K562 (cell line): ENCODE data around the gene BMF. TPM values are rescaled to one million over a fixed set of nuclear protein-coding genes. Genes with fewer than 3 reads are reported as not detected.

ENCODE experiments used
- ADNP ChIP-seq: fragments of 200-800 bp; sonication (Bioruptor generic); IDR thresholded peaks from 2 replicates; pipeline ENCODE4 v1.6.1; 2016; ENCODE audit warnings: missing genetic modification characterization, missing compliant biosample characterization
- BCL6 ChIP-seq: fragments of 250-450 bp; sonication (Bioruptor Pico); IDR thresholded peaks from 2 replicates; pipeline ENCODE4 v1.4.0; 2020
- CBX5 ChIP-seq: IDR thresholded peaks from 2 replicates; pipeline ENCODE4 v1.6.1; 2014; ENCODE audit warnings: low read depth, borderline replicate concordance
- DACH1 ChIP-seq: fragments of 450-650 bp; IDR thresholded peaks from 2 replicates; pipeline ENCODE4 v1.6.1; 2018; ENCODE audit not compliant: partially characterized antibody
- ETS2 ChIP-seq: IDR thresholded peaks from 2 replicates; pipeline ENCODE4 v1.6.1; 2016; ENCODE audit warnings: borderline replicate concordance, missing genetic modification characterization, mild to moderate bottlenecking, moderate library complexity, missing compliant biosample characterization; ENCODE audit not compliant: poor library complexity, severe bottlenecking
- HNRNPL ChIP-seq: fragments of 200-400 bp; formaldehyde crosslinking; IDR thresholded peaks from 2 replicates; pipeline ENCODE4 v1.6.1; 2017; ENCODE audit warnings: low read depth, mild to moderate bottlenecking, low read length
- MBD1 ChIP-seq: fragments of 250-450 bp; sonication (Bioruptor Pico); IDR thresholded peaks from 2 replicates; pipeline ENCODE4 v1.8.0; 2022; ENCODE audit warnings: inconsistent platforms
- MEIS2 ChIP-seq: fragments of 450-650 bp; IDR thresholded peaks from 2 replicates; pipeline ENCODE4 v1.6.1; 2014; ENCODE audit warnings: mild to moderate bottlenecking; ENCODE audit not compliant: partially characterized antibody
- NFE2 ChIP-seq: IDR thresholded peaks from 2 replicates; pipeline ENCODE4 v1.6.1; 2014; ENCODE audit warnings: antibody characterized with exemption, low read depth
- PHF21A ChIP-seq: fragments of 450-650 bp; IDR thresholded peaks from 2 replicates; pipeline ENCODE4 v1.6.1; 2017; ENCODE audit warnings: low read depth, borderline replicate concordance
- PHF8 ChIP-seq: fragments of 200-600 bp; sonication (generic); IDR thresholded peaks from 2 replicates; pipeline ENCODE4 v1.6.1; 2012; ENCODE audit warnings: mixed run types, mild to moderate bottlenecking, inconsistent platforms, low read length, moderate library complexity, borderline replicate concordance
- PREB ChIP-seq: sonication (generic); formaldehyde crosslinking; IDR thresholded peaks from 2 replicates; pipeline ENCODE4 v1.8.1; 2023; ENCODE audit warnings: mild to moderate bottlenecking, missing genetic modification reagents
- RB1 ChIP-seq: fragments of 450-650 bp; IDR thresholded peaks from 2 replicates; pipeline ENCODE4 v1.6.1; 2017; ENCODE audit warnings: low read depth, mild to moderate bottlenecking
- RBM15 ChIP-seq: fragments of 200-400 bp; formaldehyde crosslinking; IDR thresholded peaks from 2 replicates; pipeline ENCODE4 v1.6.1; 2018; ENCODE audit warnings: mild to moderate bottlenecking, low read length, moderate library complexity; ENCODE audit not compliant: insufficient read depth
- RCOR1 ChIP-seq, 2 experiments: IDR thresholded peaks; 2 replicates each; pipeline ENCODE4 v1.6.1; 2012; ENCODE audit warnings: low read depth in 2 of 2, low read length in 2 of 2, borderline replicate concordance in 1 of 2, improper control_type of control experiment in 1 of 2
- SOX6 ChIP-seq: fragments of 450-650 bp; IDR thresholded peaks from 2 replicates; pipeline ENCODE4 v1.6.1; 2014; ENCODE audit warnings: mild to moderate bottlenecking
- TARDBP ChIP-seq: fragments of 450-650 bp; IDR thresholded peaks from 2 replicates; pipeline ENCODE4 v1.6.1; 2016
- TEAD2 ChIP-seq: fragments of 450-650 bp; IDR thresholded peaks from 2 replicates; pipeline ENCODE4 v1.6.1; 2016; ENCODE audit warnings: missing genetic modification characterization, control low read depth, missing compliant biosample characterization
- THAP12 ChIP-seq: fragments of 250-450 bp; sonication (Bioruptor Pico); IDR thresholded peaks from 2 replicates; pipeline ENCODE4 v1.9.0; 2021; ENCODE audit warnings: mild to moderate bottlenecking, inconsistent platforms
- TRIM24 ChIP-seq, 2 experiments: fragments of 450-650 bp; IDR thresholded peaks; 2 replicates each; pipeline ENCODE4 v1.6.1; 2016
- XRCC5 ChIP-seq: fragments of 200-400 bp; formaldehyde crosslinking; IDR thresholded peaks from 2 replicates; pipeline ENCODE4 v1.6.1; 2017; ENCODE audit warnings: low read depth, mild to moderate bottlenecking, low read length
- ZBTB2 ChIP-seq: fragments of 450-650 bp; IDR thresholded peaks from 2 replicates; pipeline ENCODE4 v1.6.1; 2016; ENCODE audit warnings: antibody characterized with exemption
- ZNF143 ChIP-seq: sonication (generic); formaldehyde crosslinking; IDR thresholded peaks from 2 replicates; pipeline ENCODE4 v1.9.0; 2022; ENCODE audit warnings: mild to moderate bottlenecking, missing genetic modification reagents
- ZNF165 ChIP-seq: fragments of 250-450 bp; sonication (Bioruptor Pico); IDR thresholded peaks from 2 replicates; pipeline ENCODE4 v1.4.0; 2020; ENCODE audit warnings: borderline replicate concordance
- ZNF354B ChIP-seq: fragments of 250-450 bp; sonication (Bioruptor Pico); IDR thresholded peaks from 2 replicates; pipeline ENCODE4 v1.4.0; 2020
- ZNF668 ChIP-seq: fragments of 250-450 bp; sonication (Bioruptor Pico); IDR thresholded peaks from 2 replicates; pipeline ENCODE4 v1.8.0; 2022; ENCODE audit warnings: mild to moderate bottlenecking, inconsistent platforms
- polyA plus RNA-seq, 8 experiments: library from polyadenylated mRNA; depleted of rRNA in 4 of 8; stranded (reverse) in 5 of 8; unstranded in 3 of 8; fragments of >200 nt; fragmentation: Nextera tagmentation in 2 of 8; fragmentation: Illumina TruSeq in 1 of 8; extraction: Ambion mirVana in 2 of 8; extraction: Trizol in 1 of 8; gene quantifications; 2 replicates each; pipeline versions ENCODE4 v1.2.1 to v1.2.3, GENCODE V29; 2011 to 2014; ENCODE audit warnings: inconsistent platforms in 1 of 8, missing spikeins in 1 of 8
- total RNA-seq, 7 experiments: library from RNA; depleted of rRNA in 6 of 7; stranded (reverse); fragments of >200 nt in 6 of 7; fragmentation: Illumina TruSeq in 2 of 7; extraction: Trizol in 2 of 7; gene quantifications; 2 replicates each; pipeline versions ENCODE4 v1.2.1 to v1.2.3, GENCODE V29; 2011 to 2021; ENCODE audit warnings: low replicate concordance in 1 of 7

BMF gene
- total and polyA plus RNA-seq, 9 of the 15 experiments (the other 6 are each of a cell fraction or from before 2014, with no cell fraction given): 0.25 to 0.91 (median 0.59) TPM; not detected in 2

GRCh38 chr15:40080847-40081246 is 27.8 kb downstream of the BMF start (continued):
- TF ChIP-seq PREB (CRISPR knock-in tag) (no peak), ZNF354B (CRISPR knock-in tag) (no peak), ZNF143 (no peak), MEIS2 (peak; percentile 43), DACH1 (peak; percentile 23), TRIM24 (IDR thresholded peaks at IDR 0.05) (no peak; a peak in 1 of 4 replicates), RBM15 (no peak), XRCC5 (no peak), ETS2 (no peak), PHF8 (no peak), THAP12 (no peak), PHF21A (no peak), TEAD2 (no peak), ZNF165 (CRISPR knock-in tag) (no peak), TARDBP (no peak), CBX5 (no peak), NFE2 (no peak; the same call in 1 of the 2 replicates), MBD1 (CRISPR knock-in tag) (no peak), HNRNPL (no peak), ADNP (tag) (peak; percentile 12; the same call in 1 of the 2 replicates), RB1 (no peak), ZNF668 (no peak), SOX6 (peak; percentile 89), RCOR1 (IDR thresholded peaks at IDR 0.05; ENCODE audit: borderline replicate concordance in 1 of 2, low read depth in 2 of 2, low read length in 2 of 2) (peak in 1 of 2 experiments; percentile 87; a peak in 2 of 4 replicates), ZBTB2 (peak; percentile 38; the same call in 1 of the 2 replicates), BCL6 (CRISPR knock-in tag) (no peak)
